Measurements from ENCODE around the gene DNAJB12.
A peak's percentile ranks its signal among the peaks of the same experiment; 100 is the strongest.
"Not testable (repeated sequence)": the region's sequence is repeated elsewhere in the genome, so short reads cannot be mapped to it uniquely, and the experiment has no call there.

The DNAJB12 gene

GRCh38 chr10:72326665-72327603, 27.8 kb downstream of the DNAJB12 start:
- peaks cover 54% of the 10 kb centered on the region for H3K4me1 ChIP-seq (ENCODE audit: control insufficient read depth, insufficient read depth, low read length)
- not testable (repeated sequence) for H3K27me3 ChIP-seq (ENCODE audit: control insufficient read depth, insufficient read depth, low read length); H3K36me3 ChIP-seq (ENCODE audit: control insufficient read depth, insufficient read depth, low read length); H3K9me3 ChIP-seq (ENCODE audit: control insufficient read depth, low read length); H3K4me3 ChIP-seq (ENCODE audit: low read length); H3K9ac ChIP-seq (ENCODE audit: low read length)

GRCh38 chr10:72325243-72326175, 29.2 kb downstream of the DNAJB12 start:
- Histone ChIP-seq H3K9ac (ENCODE audit: low read length) (peak overlapping the region; percentile 15), H3K4me1 (ENCODE audit: control insufficient read depth, insufficient read depth, low read length) (peaks cover 54% of the 10 kb centered on the region)
- not testable (repeated sequence) for H3K9me3 ChIP-seq (ENCODE audit: control insufficient read depth, low read length); H3K27me3 ChIP-seq (ENCODE audit: control insufficient read depth, insufficient read depth, low read length); H3K4me3 ChIP-seq (ENCODE audit: low read length); H3K36me3 ChIP-seq (ENCODE audit: control insufficient read depth, insufficient read depth, low read length)

- Histone ChIP-seq H3K4me1 (ENCODE audit: control insufficient read depth, insufficient read depth, low read length) (peaks cover 52% of the 10 kb centered on the region), H3K9me3 (ENCODE audit: control insufficient read depth, low read length) (no peaks in the 10 kb centered on the region), H3K4me3 (ENCODE audit: low read length) (no peak overlapping the region), H3K36me3 (ENCODE audit: control insufficient read depth, insufficient read depth, low read length) (no peaks in the 10 kb centered on the region), H3K27me3 (ENCODE audit: control insufficient read depth, insufficient read depth, low read length) (no peaks in the 10 kb centered on the region), H3K9ac (ENCODE audit: low read length) (no peak overlapping the region)
Observed at GRCh38 chr10:72323771-72324191, 30.9 kb downstream of the DNAJB12 start.

DNA sequence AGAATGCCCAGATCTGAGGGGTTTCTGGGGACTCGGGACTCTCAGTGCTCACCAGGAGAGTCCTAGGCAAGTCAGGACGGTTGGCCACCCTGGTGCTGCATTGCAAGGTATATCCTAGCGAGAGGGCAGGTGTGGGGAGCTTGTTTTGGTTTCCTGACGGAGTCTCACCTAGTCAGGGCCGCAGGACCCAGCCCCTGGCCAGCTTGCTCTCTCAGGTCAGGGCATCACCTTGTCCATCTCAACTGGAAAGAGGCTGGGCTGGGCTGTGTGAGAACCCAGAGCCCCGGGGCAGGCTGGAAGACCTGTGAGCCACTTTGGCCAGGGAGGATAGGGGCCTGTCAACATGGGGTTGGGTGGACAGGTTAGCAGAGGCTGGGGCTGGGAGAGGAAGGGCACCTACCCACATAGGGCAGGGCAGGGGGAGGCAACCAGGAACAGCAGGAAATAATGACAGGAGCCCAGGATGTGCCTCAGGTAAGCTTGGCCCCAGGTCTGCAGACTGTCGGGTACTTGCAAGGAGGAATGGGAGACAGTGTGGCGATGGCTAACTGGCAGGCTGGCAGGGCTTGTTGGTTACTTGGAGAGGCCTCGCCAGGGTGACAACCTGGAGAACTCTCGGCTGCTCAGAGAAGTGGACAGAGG, 31.5 kb downstream of the DNAJB12 start:
- peaks cover 49% of the 10 kb centered on the region for H3K4me1 ChIP-seq (ENCODE audit: control insufficient read depth, insufficient read depth, low read length)
- no peaks in the 10 kb centered on the region for H3K27me3 ChIP-seq (ENCODE audit: control insufficient read depth, insufficient read depth, low read length)
- H3K4me3 ChIP-seq (ENCODE audit: low read length), result no peak overlapping the region
- no peaks in the 10 kb centered on the region for H3K9me3 ChIP-seq (ENCODE audit: control insufficient read depth, low read length)
- H3K9ac ChIP-seq (ENCODE audit: low read length), result no peak overlapping the region
- H3K36me3 ChIP-seq (ENCODE audit: control insufficient read depth, insufficient read depth, low read length), result no peaks in the 10 kb centered on the region

DNA sequence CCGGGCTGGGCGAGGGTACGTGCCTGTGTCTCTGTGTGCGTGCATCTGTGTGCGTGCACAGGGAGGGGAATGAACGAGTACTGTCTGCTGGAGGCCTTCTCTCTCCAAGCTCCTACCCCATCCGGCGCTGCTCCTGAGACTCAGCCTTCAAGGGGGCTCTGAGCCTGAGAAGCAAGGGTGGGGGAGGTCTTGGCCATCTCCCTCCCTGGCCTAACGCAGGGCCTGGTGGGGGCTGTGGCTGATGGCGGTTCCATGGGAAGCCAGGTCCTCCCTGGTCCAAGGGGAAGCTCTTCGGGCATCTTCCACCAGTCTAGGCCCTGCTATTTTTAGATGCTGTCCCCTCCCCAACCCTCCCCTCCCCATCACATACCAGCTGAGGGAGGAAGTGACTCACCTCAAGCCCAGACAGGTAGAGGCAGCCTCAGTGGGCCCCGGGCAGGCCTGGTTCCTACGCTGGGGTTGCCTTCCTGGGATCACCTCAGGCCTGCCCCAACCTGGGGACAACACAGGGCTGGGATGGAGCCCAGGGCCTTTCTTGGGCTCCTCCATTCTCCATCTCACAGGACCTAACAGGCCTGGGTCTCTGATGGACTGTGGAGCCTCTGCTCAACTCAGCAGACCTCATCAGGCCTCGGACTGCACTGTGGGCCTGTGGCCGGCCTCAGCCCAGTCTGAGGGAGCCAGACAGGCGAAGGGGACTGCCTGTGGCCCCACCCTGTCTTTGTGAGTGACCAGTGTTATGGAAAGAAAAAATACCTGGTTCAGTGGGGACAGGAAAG, 32.2 kb downstream of the DNAJB12 start:
- Histone ChIP-seq H3K27me3 (ENCODE audit: control insufficient read depth, insufficient read depth, low read length) (no peaks in the 10 kb centered on the region), H3K36me3 (ENCODE audit: control insufficient read depth, insufficient read depth, low read length) (no peaks in the 10 kb centered on the region), H3K9me3 (ENCODE audit: control insufficient read depth, low read length) (no peaks in the 10 kb centered on the region), H3K9ac (ENCODE audit: low read length) (no peak overlapping the region), H3K4me1 (ENCODE audit: control insufficient read depth, insufficient read depth, low read length) (peaks cover 44% of the 10 kb centered on the region), H3K4me3 (ENCODE audit: low read length) (no peak overlapping the region)

GRCh38 chr10:72322030-72322279, 32.8 kb downstream of the DNAJB12 start:
- H3K4me3 ChIP-seq (ENCODE audit: low read length), result no peak overlapping the region
- no peak overlapping the region for H3K9ac ChIP-seq (ENCODE audit: low read length)
- H3K9me3 ChIP-seq (ENCODE audit: control insufficient read depth, low read length), result no peaks in the 10 kb centered on the region
- peaks cover 47% of the 10 kb centered on the region for H3K4me1 ChIP-seq (ENCODE audit: control insufficient read depth, insufficient read depth, low read length)
- no peaks in the 10 kb centered on the region for H3K27me3 ChIP-seq (ENCODE audit: control insufficient read depth, insufficient read depth, low read length)
- no peaks in the 10 kb centered on the region for H3K36me3 ChIP-seq (ENCODE audit: control insufficient read depth, insufficient read depth, low read length)

DNA sequence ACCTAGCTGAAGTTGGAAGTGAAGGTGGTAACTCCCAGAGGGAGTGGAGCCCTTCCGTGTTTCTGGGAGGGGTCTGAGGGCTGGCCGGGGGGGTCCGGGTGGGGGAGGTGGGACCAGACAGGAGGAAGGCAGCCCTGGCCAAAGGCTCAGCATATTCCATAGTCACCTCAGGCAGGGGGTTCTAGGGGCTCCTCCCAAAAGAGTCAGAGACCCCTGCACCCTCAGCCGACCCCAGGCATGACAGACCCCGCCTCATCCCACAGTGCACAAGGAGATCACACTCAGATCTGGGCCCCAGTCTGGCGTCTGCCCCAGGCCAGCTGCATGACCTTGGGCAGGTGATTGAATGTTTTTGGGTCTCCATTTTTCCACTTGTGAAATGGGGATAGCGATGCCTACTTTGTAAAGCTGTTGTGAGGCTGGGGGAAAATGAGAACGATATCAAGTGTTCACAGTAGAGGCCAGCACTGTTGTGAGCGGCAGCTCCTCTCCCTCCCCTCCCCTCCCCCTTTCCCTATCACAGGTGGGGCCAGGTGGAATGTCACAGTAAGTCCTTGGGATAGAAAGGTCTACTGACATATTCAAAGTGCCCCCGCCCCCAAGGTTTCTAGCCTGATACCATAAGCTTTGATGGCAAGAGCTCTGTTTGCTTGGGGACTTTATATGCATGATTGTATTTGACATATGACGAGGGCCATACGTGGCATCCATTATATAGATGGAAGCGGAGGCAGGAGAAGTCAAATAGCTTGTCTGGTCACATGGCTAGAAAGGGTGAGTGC, 33.3 kb downstream of the DNAJB12 start:
- Histone ChIP-seq H3K4me3 (ENCODE audit: low read length) (no peak overlapping the region), H3K36me3 (ENCODE audit: control insufficient read depth, insufficient read depth, low read length) (no peaks in the 10 kb centered on the region), H3K4me1 (ENCODE audit: control insufficient read depth, insufficient read depth, low read length) (peaks cover 53% of the 10 kb centered on the region), H3K27me3 (ENCODE audit: control insufficient read depth, insufficient read depth, low read length) (no peaks in the 10 kb centered on the region), H3K9ac (ENCODE audit: low read length) (peak overlapping the region; percentile 72), H3K9me3 (ENCODE audit: control insufficient read depth, low read length) (no peaks in the 10 kb centered on the region)

DNA sequence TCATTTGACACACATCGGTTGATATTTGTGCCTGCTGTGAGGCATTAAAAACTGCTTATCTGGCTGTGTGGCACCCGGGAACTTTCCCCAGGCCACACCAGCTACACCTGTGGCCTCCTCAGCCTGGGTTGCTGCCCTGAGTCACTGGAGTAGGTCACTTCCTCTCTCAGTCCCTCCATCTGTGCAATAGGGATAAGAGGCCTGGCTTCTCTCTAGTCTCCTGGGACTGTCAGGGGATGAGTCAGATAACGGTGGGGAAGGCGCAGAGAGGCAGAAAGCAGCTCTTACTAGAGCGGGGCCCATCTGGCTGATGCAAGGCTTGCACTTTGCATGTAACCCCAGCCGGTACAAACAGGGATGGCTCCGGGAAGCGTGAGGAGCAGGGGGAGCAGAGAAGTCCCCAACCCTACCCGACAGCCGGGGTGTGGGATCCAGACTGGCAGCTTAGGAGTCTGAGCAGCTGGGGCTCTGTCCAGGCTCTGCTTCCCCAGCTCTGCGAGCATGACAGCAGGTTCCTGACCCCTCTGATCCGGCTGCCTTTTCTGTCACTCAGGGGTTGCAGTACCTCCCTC, 34.0 kb downstream of the DNAJB12 start:
- Histone ChIP-seq H3K4me1 (ENCODE audit: control insufficient read depth, insufficient read depth, low read length) (peaks cover 59% of the 10 kb centered on the region), H3K36me3 (ENCODE audit: control insufficient read depth, insufficient read depth, low read length) (no peaks in the 10 kb centered on the region), H3K9ac (ENCODE audit: low read length) (peak overlapping the region; percentile 72), H3K27me3 (ENCODE audit: control insufficient read depth, insufficient read depth, low read length) (no peaks in the 10 kb centered on the region), H3K4me3 (ENCODE audit: low read length) (peak overlapping the region; percentile 52), H3K9me3 (ENCODE audit: control insufficient read depth, low read length) (no peaks in the 10 kb centered on the region)

DNA sequence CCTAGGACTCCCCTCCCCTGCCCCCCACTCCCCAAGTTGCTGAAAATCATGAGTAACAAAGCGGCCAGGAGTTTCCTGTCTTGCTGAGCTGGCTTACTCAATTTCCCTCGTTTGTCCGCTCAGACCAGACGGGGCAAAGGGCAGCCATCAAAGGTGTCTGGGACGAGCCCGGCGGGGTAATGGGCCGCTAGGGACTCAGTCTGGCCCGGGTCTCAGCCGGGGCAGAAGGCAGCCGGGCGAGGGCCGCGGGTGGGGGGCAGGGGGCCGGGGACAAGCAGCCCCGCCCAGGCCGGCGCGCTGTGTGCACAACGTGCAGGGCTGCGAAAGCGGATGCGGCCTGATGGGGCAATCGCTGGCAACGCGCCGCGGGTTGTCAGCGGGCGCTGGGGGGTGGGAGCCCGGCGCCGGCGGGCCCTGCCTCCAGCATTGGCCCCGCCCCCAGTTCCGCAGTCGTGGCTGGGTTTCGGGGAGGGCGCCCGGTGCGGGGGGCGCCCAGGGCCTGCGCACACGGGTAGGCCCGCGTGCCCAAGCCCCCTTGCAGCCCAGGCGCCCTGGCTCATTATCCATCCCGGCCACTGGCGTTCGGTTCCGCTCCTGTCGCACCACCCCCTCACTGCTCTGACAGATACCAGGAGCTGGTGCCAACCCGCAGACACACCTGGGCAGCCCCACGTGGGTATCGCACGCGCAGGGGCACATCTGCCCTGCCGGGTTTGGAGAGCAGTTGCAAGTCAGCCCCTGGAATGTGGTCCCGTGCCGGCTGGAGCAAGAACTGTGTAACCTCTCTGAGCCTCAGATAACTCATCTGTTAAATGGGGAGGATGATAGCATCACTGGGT, 35.1 kb downstream of the DNAJB12 start:
- Histone ChIP-seq H3K4me1 (ENCODE audit: control insufficient read depth, insufficient read depth, low read length) (peaks cover 59% of the 10 kb centered on the region), H3K4me3 (ENCODE audit: low read length) (peak overlapping the region; percentile 52), H3K9ac (ENCODE audit: low read length) (peak overlapping the region; percentile 72), H3K9me3 (ENCODE audit: control insufficient read depth, low read length) (no peaks in the 10 kb centered on the region), H3K36me3 (ENCODE audit: control insufficient read depth, insufficient read depth, low read length) (no peaks in the 10 kb centered on the region), H3K27me3 (ENCODE audit: control insufficient read depth, insufficient read depth, low read length) (no peaks in the 10 kb centered on the region)

All from mucosa of stomach (tissue), 1 donor.